ENCODE measurements around the gene CAPZA3.

GRCh38 chr12:18690653-18691052 is 47.3 kb upstream of the CAPZA3 start:
- TF ChIP-seq POLR2A (IDR thresholded peaks at IDR 0.05) (no peak), CTCF (IDR thresholded peaks at IDR 0.05) (no peak), POLR2AphosphoS5 (IDR thresholded peaks at IDR 0.05) (no peak)

Measured in sigmoid colon (tissue), 4 donors.